ENCODE measurements around the gene PDPN. TPM values are rescaled to one million over a fixed set of nuclear protein-coding genes. Genes with fewer than 3 reads are reported as not detected.

The PDPN gene
- total RNA-seq, 1 experiment from 2014 or later, result not detected

GRCh38 chr1:13549521-13549920 lies 34.1 kb upstream of the PDPN start:
- TF ChIP-seq, protein P1, sequence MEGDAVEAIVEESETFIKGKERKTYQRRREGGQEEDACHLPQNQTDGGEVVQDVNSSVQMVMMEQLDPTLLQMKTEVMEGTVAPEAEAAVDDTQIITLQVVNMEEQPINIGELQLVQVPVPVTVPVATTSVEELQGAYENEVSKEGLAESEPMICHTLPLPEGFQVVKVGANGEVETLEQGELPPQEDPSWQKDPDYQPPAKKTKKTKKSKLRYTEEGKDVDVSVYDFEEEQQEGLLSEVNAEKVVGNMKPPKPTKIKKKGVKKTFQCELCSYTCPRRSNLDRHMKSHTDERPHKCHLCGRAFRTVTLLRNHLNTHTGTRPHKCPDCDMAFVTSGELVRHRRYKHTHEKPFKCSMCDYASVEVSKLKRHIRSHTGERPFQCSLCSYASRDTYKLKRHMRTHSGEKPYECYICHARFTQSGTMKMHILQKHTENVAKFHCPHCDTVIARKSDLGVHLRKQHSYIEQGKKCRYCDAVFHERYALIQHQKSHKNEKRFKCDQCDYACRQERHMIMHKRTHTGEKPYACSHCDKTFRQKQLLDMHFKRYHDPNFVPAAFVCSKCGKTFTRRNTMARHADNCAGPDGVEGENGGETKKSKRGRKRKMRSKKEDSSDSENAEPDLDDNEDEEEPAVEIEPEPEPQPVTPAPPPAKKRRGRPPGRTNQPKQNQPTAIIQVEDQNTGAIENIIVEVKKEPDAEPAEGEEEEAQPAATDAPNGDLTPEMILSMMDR (conservative IDR thresholded peaks at IDR 0.05), result no peak
- TF ChIP-seq EZH2 (IDR thresholded peaks at IDR 0.05; ENCODE audit: low read depth), result no peak
- no peaks in the 10 kb centered on the region for H3F3A ChIP-seq (ENCODE audit: insufficient read depth, low read depth)
- no peaks in the 10 kb centered on the region for H4K20me1 ChIP-seq (ENCODE audit: insufficient read depth)
- BruUV-seq (replicated peaks), result no TSS peak
- no peaks in the 10 kb centered on the region for H3K4me1 ChIP-seq (replicated peaks; ENCODE audit: insufficient read depth)
- no peaks in the 10 kb centered on the region for H3K36me3 ChIP-seq (ENCODE audit: low read depth)
- no peak overlapping the region for H3K4me2 ChIP-seq
- no peak overlapping the region for H3K27ac ChIP-seq
- no peak for DNase-seq
- ChIA-PET CTCF (no interaction called here), POLR2A (ENCODE audit: unreplicated experiment) (no interaction called here)
- intact Hi-C loops (cut with micrococcal nuclease; ENCODE audit: unreplicated experiment), result no loop called here
- no peaks in the 10 kb centered on the region for H3K9me2 ChIP-seq (ENCODE audit: insufficient read depth)
- H3K4me3 ChIP-seq, result no peak overlapping the region
- H3K27me3 ChIP-seq (ENCODE audit: insufficient read depth, low read depth), result no peaks in the 10 kb centered on the region
- no peak overlapping the region for H2AFZ ChIP-seq
- H3K79me2 ChIP-seq (ENCODE audit: low read depth), result no peaks in the 10 kb centered on the region
- no peaks in the 10 kb centered on the region for H3K9me3 ChIP-seq (ENCODE audit: insufficient read depth, low read depth)

DNA sequence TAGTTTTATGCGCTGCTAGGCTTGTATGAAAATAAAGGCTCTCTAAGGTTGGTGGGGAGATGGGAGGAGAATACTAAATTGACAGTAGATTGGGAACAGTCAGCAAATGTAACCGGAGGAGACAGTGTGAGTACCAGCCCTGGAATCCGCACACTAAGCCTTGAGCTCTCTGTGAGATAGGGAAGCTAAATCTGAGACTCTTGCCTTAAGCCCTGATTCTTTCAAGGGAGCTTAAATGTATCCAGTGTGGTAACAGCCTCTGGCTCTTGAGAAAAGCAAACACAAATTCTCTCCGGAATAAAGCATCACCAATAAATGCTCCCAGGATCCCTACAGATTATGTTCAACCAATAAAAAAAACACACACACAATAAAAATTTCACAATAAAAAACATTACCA lies 33.0 kb upstream of the PDPN start:
- no peaks in the 10 kb centered on the region for H3K4me1 ChIP-seq (replicated peaks; ENCODE audit: insufficient read depth)
- peaks cover 2% of the 10 kb centered on the region; the same call in 1 of the 2 replicates for H3K27me3 ChIP-seq (ENCODE audit: insufficient read depth, low read depth)
- intact Hi-C loops (cut with micrococcal nuclease; ENCODE audit: unreplicated experiment), result no loop called here
- ChIA-PET POLR2A (ENCODE audit: unreplicated experiment) (no interaction called here), CTCF (no interaction called here)
- no peak overlapping the region for H2AFZ ChIP-seq
- no TSS peak for BruUV-seq (replicated peaks)
- no peaks in the 10 kb centered on the region for H3K9me3 ChIP-seq (ENCODE audit: insufficient read depth, low read depth)
- H3F3A ChIP-seq (ENCODE audit: insufficient read depth, low read depth), result no peaks in the 10 kb centered on the region
- no peaks in the 10 kb centered on the region for H3K79me2 ChIP-seq (ENCODE audit: low read depth)
- H3K4me3 ChIP-seq, result no peak overlapping the region
- H3K9me2 ChIP-seq (ENCODE audit: insufficient read depth), result no peaks in the 10 kb centered on the region
- no peak for DNase-seq
- no peaks in the 10 kb centered on the region for H4K20me1 ChIP-seq (ENCODE audit: insufficient read depth)
- H3K4me2 ChIP-seq, result no peak overlapping the region
- no peak overlapping the region for H3K27ac ChIP-seq
- no peaks in the 10 kb centered on the region for H3K36me3 ChIP-seq (ENCODE audit: low read depth)
- TF ChIP-seq, protein P1 (conservative IDR thresholded peaks at IDR 0.05), result no peak
- no peak for TF ChIP-seq EZH2 (IDR thresholded peaks at IDR 0.05; ENCODE audit: low read depth)

GRCh38 chr1:13554798-13555197 lies 28.8 kb upstream of the PDPN start:
- no peaks in the 10 kb centered on the region for H3K36me3 ChIP-seq (ENCODE audit: low read depth)
- no peak for DNase-seq
- H2AFZ ChIP-seq, result no peak overlapping the region
- H3K27ac ChIP-seq, result no peak overlapping the region
- H3K4me2 ChIP-seq, result no peak overlapping the region
- H3K9me3 ChIP-seq (ENCODE audit: insufficient read depth, low read depth), result no peaks in the 10 kb centered on the region
- POLR2A ChIA-PET (ENCODE audit: unreplicated experiment), result no interaction called here
- intact Hi-C loops (cut with micrococcal nuclease; ENCODE audit: unreplicated experiment), result no loop called here
- no peak overlapping the region for H3K4me3 ChIP-seq
- no peaks in the 10 kb centered on the region for H3K4me1 ChIP-seq (replicated peaks; ENCODE audit: insufficient read depth)
- BruUV-seq (replicated peaks), result no TSS peak
- H3K27me3 ChIP-seq (ENCODE audit: insufficient read depth, low read depth), result peaks cover 22% of the 10 kb centered on the region
- no peaks in the 10 kb centered on the region for H3K79me2 ChIP-seq (ENCODE audit: low read depth)
- CTCF ChIA-PET, result no interaction called here
- no peaks in the 10 kb centered on the region for H4K20me1 ChIP-seq (ENCODE audit: insufficient read depth)
- no peak for TF ChIP-seq EZH2 (IDR thresholded peaks at IDR 0.05; ENCODE audit: low read depth)
- TF ChIP-seq, protein P1 (conservative IDR thresholded peaks at IDR 0.05), result no peak
- no peaks in the 10 kb centered on the region for H3K9me2 ChIP-seq (ENCODE audit: insufficient read depth)
- no peaks in the 10 kb centered on the region for H3F3A ChIP-seq (ENCODE audit: insufficient read depth, low read depth)

All from PC-9 (cell line).